Activated T-helper 17 cell treated with anti-CD3 and anti-CD28 coated beads, Interleukin-2, amount 50 U/mL, for 72 hours (primary cell): ENCODE measurements around the gene CFP. TPM values are rescaled to one million over a fixed set of nuclear protein-coding genes. Genes with fewer than 3 reads are reported as not detected.

Source experiments
- ATAC-seq: fragments of 150-1000 bp; cut with Tn5 transposase; replicated peaks from 2 replicates; pipeline ENCODE4 v1.10.0; 2021; ENCODE audit warnings: mild to moderate bottlenecking, moderate library complexity
- H3K27ac Mint-ChIP-seq: one replicate; pipeline ENCODE4 v1.8.0; 2022; ENCODE audit warnings: mixed read lengths
- H3K27me3 Mint-ChIP-seq: one replicate; pipeline ENCODE4 v1.8.0; 2022; ENCODE audit warnings: mixed read lengths
- H3K36me3 Mint-ChIP-seq: one replicate; pipeline ENCODE4 v1.8.0; 2022; ENCODE audit warnings: low read depth, mild to moderate bottlenecking, mixed read lengths
- H3K4me1 Mint-ChIP-seq: one replicate; pipeline ENCODE4 v1.8.0; 2022; ENCODE audit warnings: mixed read lengths
- H3K4me3 Mint-ChIP-seq: one replicate; pipeline ENCODE4 v1.8.0; 2022; ENCODE audit warnings: mild to moderate bottlenecking, mixed read lengths
- H3K9me3 Mint-ChIP-seq: one replicate; pipeline ENCODE4 v1.8.0; 2022; ENCODE audit warnings: mixed read lengths
- total RNA-seq, 2 donors: library from RNA; stranded (reverse); gene quantifications; one replicate each; pipeline ENCODE4 v1.2.3, GENCODE V29; 2022

Gene CFP
- total RNA-seq, 2 donors from 2014 or later = 3.2 to 7.6 TPM

GRCh38 chrX:47597222-47597621, 32.5 kb downstream of the CFP start:
- no peak for ATAC-seq
- Mint-ChIP-seq H3K9me3 (peaks cover 4% of the 10 kb centered on the region), H3K27me3 (no peaks in the 10 kb centered on the region), H3K27ac (no peak overlapping the region), H3K36me3 (no peaks in the 10 kb centered on the region), H3K4me1 (no peaks in the 10 kb centered on the region), H3K4me3 (no peak overlapping the region)

DNA sequence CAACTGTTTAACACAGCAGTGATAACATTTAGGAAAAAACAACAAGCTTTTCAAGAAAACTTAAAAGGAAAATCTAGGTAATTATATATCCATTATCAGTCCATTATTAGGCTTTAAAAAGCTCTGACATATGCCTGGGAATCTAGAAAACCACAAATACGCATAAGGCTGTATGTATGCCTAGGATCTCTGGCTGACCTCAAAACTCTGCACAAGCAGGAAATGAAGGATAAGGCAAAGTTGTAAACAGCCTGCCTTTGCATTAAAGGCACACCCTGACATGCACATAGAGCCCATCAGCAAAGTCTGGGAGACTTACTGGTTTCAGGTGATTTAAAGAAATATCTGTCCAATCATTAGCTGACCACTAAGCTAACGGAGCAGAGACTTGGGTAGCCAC, 33.5 kb downstream of the CFP start:
- no peak for ATAC-seq
- Mint-ChIP-seq H3K27me3 (no peaks in the 10 kb centered on the region), H3K4me3 (peak overlapping the region; percentile 28)

GRCh38 chrX:47595716-47596251, 33.9 kb downstream of the CFP start:
- Mint-ChIP-seq H3K27me3 (no peaks in the 10 kb centered on the region), H3K4me3 (peak overlapping the region; percentile 28), H3K27ac (peak overlapping the region; percentile 77), H3K36me3 (no peaks in the 10 kb centered on the region), H3K4me1 (no peaks in the 10 kb centered on the region), H3K9me3 (peaks cover 4% of the 10 kb centered on the region)
- ATAC-seq = no peak

More for the DNA sequence above, 33.5 kb downstream of the CFP start:
- H3K9me3 Mint-ChIP-seq = peaks cover 4% of the 10 kb centered on the region
- no peaks in the 10 kb centered on the region for H3K4me1 Mint-ChIP-seq
- H3K27ac Mint-ChIP-seq = peak overlapping the region; percentile 77
- H3K36me3 Mint-ChIP-seq = no peaks in the 10 kb centered on the region

- H3K36me3 Mint-ChIP-seq = no peaks in the 10 kb centered on the region
- ATAC-seq = no peak
- no peak overlapping the region for H3K27ac Mint-ChIP-seq
- no peaks in the 10 kb centered on the region for H3K4me1 Mint-ChIP-seq
- H3K4me3 Mint-ChIP-seq = no peak overlapping the region
- peaks cover 4% of the 10 kb centered on the region for H3K9me3 Mint-ChIP-seq
- no peaks in the 10 kb centered on the region for H3K27me3 Mint-ChIP-seq
Measured at GRCh38 chrX:47593522-47593921, 36.2 kb downstream of the CFP start.

DNA sequence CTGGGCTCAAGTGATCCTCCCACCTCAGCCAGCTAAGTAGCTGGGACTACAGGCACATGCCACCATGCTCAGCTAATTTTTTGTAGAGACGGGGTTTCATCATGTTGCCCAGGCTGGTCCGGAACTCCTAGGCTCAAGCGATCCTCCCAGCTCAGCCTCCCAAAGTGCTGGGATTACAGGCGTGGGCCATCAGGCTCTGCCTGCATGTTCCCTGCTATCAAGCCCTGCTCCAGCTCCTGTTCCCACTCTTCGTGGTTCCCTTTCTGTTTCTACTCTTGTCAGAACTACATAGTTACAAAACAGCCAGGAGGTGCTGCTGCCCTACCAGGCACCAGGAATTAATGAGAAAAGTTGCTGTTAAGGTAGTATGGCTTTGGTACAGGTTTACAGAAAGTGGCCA, 38.7 kb downstream of the CFP start:
- Mint-ChIP-seq H3K9me3 (no peaks in the 10 kb centered on the region), H3K4me3 (no peak overlapping the region), H3K27me3 (no peaks in the 10 kb centered on the region), H3K4me1 (no peaks in the 10 kb centered on the region), H3K27ac (no peak overlapping the region), H3K36me3 (no peaks in the 10 kb centered on the region)
- ATAC-seq = no peak

GRCh38 chrX:47587906-47588735, 41.6 kb downstream of the CFP start:
- Mint-ChIP-seq H3K9me3 (no peaks in the 10 kb centered on the region), H3K4me1 (peaks cover 9% of the 10 kb centered on the region), H3K27me3 (no peaks in the 10 kb centered on the region), H3K27ac (no peak overlapping the region), H3K36me3 (peaks cover 21% of the 10 kb centered on the region), H3K4me3 (no peak overlapping the region)
- ATAC-seq = no peak

GRCh38 chrX:47587091-47587891, 42.4 kb downstream of the CFP start:
- no peaks in the 10 kb centered on the region for H3K9me3 Mint-ChIP-seq
- H3K4me3 Mint-ChIP-seq = no peak overlapping the region
- ATAC-seq = peak; percentile 4
- no peak overlapping the region for H3K27ac Mint-ChIP-seq
- no peaks in the 10 kb centered on the region for H3K27me3 Mint-ChIP-seq
- peaks cover 29% of the 10 kb centered on the region for H3K36me3 Mint-ChIP-seq
- peaks cover 9% of the 10 kb centered on the region for H3K4me1 Mint-ChIP-seq

DNA sequence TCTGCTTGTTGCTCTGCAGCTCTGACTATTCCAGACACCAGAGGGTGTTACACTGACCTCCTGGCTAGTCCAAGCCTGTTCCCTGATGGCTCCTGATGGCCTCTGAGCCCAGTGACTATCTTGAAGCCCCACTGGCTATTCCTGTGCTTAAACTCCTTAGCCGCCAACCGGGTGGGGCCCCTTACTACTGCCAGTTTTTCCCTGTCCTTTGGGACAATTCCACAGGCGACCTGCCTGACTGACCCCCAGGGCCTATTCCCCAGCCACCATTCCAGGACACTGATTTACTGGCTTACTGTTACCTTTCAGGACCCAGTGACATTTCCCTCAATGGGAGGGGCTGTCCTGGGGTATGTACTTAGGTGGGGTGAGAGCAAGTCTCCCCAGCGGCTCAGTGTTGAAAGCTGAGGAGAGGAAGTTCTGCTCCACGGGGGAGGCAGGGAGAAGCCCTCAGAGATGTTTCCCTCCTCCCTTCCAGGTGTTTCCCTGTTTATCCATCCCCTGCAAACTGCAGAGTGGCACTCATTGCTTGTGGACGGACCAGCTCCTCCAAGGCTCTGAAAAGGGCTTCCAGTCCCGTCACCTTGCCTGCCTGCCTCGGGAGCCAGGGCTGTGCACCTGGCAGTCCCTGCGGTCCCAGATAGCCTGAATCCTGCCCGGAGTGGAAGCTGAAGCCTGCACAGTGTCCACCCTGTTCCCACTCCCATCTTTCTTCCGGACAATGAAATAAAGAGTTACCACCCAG, 43.5 kb downstream of the CFP start:
- Mint-ChIP-seq H3K27ac (no peak overlapping the region), H3K27me3 (no peaks in the 10 kb centered on the region), H3K4me1 (peaks cover 16% of the 10 kb centered on the region), H3K9me3 (no peaks in the 10 kb centered on the region), H3K4me3 (no peak overlapping the region), H3K36me3 (peaks cover 31% of the 10 kb centered on the region)
- ATAC-seq = no peak

- no peak for ATAC-seq
- Mint-ChIP-seq H3K27ac (no peak overlapping the region), H3K4me1 (peaks cover 16% of the 10 kb centered on the region), H3K27me3 (no peaks in the 10 kb centered on the region), H3K36me3 (peaks cover 31% of the 10 kb centered on the region), H3K9me3 (no peaks in the 10 kb centered on the region), H3K4me3 (no peak overlapping the region)
Measured at GRCh38 chrX:47585273-47585672, 44.5 kb downstream of the CFP start.

DNA sequence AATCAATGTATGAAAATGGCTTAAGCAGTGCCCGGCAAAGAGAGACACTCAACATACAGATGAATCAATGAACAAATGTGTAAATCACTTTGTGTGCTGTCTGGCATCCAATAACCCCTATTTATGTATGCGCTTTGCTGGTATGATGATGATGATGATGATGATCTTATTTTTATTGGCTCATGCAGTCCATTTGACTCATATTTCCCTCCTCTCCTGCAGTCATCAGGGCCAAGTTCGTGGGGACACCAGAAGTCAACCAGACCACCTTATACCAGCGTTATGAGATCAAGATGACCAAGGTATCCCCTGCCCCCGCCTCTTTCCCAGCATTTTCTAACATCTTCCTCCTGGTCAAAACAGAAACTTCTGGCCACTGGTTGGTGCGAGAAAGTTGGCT, 45.0 kb downstream of the CFP start:
- H3K4me1 Mint-ChIP-seq = peaks cover 16% of the 10 kb centered on the region
- no peak overlapping the region for H3K27ac Mint-ChIP-seq
- H3K9me3 Mint-ChIP-seq = no peaks in the 10 kb centered on the region
- peak overlapping the region; percentile 75 for H3K4me3 Mint-ChIP-seq
- no peaks in the 10 kb centered on the region for H3K27me3 Mint-ChIP-seq
- peaks cover 31% of the 10 kb centered on the region for H3K36me3 Mint-ChIP-seq
- peak; percentile 13 for ATAC-seq

DNA sequence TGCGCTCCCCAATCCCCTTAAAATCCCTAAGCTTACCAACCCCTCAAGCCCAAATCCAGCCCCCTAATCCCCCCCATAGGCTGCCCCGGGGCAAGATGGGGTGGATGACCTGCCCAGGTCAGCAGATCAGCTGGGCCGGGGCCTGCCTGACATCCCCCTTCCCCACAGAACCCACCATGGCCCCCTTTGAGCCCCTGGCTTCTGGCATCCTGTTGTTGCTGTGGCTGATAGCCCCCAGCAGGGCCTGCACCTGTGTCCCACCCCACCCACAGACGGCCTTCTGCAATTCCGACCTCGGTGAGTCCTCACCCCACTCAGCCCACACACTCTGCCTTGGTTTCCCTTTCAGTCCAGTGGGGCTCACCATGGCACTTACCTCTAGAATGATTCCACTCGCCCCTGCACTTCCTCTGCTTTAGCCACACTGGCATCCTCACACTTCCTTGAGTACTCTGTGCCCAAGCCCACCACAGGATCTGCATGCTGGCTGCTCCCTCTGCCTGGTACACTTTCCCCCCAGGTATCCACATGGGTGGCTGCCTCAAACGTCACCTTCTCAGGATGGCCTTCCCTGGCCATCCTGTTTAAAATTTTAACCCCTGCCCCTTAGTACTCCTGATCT, 46.4 kb downstream of the CFP start:
- ATAC-seq = no peak
- Mint-ChIP-seq H3K4me3 (peak overlapping the region; percentile 75), H3K4me1 (peaks cover 26% of the 10 kb centered on the region), H3K27ac (peak overlapping the region; percentile 90), H3K36me3 (peaks cover 31% of the 10 kb centered on the region), H3K27me3 (no peaks in the 10 kb centered on the region), H3K9me3 (no peaks in the 10 kb centered on the region)

DNA sequence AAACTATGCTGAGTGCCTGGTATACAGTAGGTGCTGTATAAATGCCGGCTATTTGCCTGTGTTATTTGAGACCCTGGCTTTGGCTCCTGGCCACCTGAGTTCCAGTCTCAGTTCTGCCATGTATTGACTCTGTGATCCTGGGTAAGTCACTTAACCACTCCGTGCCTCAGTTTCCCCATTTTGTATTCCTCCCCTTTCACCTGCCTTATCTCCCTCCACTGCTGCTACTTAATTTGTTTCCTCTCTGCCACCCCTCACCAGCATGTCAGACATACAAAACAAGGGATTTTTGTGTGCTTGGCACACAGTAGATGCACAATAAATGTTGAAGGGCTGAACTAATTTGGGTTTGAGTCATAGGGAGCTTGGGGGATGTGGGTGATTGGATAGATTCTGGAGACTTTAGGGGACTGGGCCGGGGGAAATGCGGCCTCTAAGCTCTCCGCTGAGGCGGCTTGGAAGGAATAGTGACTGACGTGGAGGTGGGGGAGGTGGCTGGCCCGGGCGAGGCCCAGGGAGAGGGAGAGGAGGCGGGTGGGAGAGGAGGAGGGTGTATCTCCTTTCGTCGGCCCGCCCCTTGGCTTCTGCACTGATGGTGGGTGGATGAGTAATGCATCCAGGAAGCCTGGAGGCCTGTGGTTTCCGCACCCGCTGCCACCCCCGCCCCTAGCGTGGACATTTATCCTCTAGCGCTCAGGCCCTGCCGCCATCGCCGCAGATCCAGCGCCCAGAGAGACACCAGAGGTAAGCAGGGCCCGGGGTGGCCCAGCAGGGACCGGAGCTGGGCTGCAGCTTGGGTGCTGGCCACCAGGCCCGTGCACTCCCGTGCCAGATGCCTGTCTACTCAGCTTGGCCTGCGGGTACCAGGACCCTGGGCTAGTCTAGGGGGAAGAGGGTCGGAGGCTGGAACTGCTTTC, 47.7 kb downstream of the CFP start, which contains the start of gene TIMP1:
Gene TIMP1 (plus strand): TSS at position 706 of the 917 bp plus-strand sequence. CDS start 980 bp downstream, outside the sequence.
- no peaks in the 10 kb centered on the region for H3K27me3 Mint-ChIP-seq
- H3K4me1 Mint-ChIP-seq = peaks cover 36% of the 10 kb centered on the region
- H3K9me3 Mint-ChIP-seq = no peaks in the 10 kb centered on the region
- peaks cover 31% of the 10 kb centered on the region for H3K36me3 Mint-ChIP-seq
- peak; percentile 81 for ATAC-seq
- H3K27ac Mint-ChIP-seq = peak within 1 kb of the TSS; percentile 90
- H3K4me3 Mint-ChIP-seq = peak within 1 kb of the TSS; percentile 75

GRCh38 chrX:47579537-47579936, 50.2 kb downstream of the CFP start:
- no peaks in the 10 kb centered on the region for H3K27me3 Mint-ChIP-seq
- peak overlapping the region; percentile 61 for H3K4me3 Mint-ChIP-seq
- H3K27ac Mint-ChIP-seq = peak overlapping the region; percentile 36
- no peaks in the 10 kb centered on the region for H3K9me3 Mint-ChIP-seq
- peaks cover 39% of the 10 kb centered on the region for H3K4me1 Mint-ChIP-seq
- peak; percentile 83 for ATAC-seq
- H3K36me3 Mint-ChIP-seq = peaks cover 25% of the 10 kb centered on the region
